ENCODE measurements around the gene PBRM1. TPM values are rescaled to one million over a fixed set of nuclear protein-coding genes. Genes with fewer than 3 reads are reported as not detected.

Gene PBRM1
- total RNA-seq, 1 donor from 2014 or later: 78.3 TPM

DNA sequence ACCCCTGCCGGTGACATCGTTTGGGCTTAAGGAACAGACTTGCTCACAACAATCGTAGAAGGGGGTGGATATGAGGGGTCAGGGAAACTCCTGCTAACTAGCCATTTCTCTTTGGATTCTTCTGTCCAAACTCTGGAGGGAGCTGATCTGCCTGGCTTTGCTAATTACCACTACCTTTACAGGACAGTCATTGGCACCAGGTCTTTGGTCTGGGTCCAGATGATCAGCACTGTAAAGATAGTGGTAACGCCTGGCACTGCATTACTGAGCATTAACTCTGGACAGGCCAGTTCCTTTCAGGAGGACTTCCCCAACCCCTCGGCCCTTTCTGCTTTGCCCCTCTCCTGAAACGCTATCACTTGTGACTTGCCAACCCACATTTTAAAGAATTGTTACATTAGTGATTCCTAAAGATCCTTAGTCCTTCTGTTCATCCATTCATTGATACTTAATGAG, 148.5 kb downstream of the PBRM1 start:
- peak overlapping the region; percentile 99 for H3K4me3 Mint-ChIP-seq (ENCODE audit: unreplicated experiment)

DNA sequence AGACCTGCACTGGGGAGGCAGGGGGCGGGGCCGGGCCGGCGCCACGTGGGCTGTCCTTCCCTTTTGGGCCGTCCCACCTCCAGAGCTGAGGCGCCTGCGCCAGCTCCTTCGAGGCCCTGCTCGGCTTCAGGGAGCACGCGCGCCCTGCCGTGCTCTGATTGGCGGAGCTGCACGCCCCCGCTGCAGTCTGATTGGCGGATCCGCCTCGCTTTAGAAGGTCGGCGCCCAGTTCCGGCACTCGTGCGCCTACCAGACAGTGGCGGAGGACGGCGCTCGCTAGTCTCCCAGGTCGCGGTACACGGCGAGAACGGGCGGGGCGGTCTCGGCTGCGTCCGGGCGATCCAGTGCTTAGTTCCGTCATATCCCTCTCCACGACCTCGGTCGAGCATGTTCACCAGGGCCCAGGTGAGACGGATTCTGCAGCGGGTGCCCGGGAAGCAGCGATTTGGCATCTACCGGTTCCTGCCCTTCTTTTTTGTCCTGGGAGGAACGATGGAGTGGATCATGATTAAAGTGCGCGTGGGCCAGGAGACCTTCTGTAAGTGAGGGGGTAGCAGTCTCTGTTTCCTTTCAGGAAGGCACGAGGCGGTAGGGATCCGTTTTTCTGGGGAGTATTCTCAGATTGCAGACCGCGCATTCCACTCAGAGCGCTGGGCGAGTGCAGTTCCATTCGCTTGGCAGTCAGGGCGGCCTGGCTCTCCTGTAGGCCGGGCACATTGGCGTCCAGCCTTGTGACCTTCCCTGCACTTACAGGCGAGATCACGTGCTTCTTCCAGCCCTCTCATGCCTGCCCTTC, 149.1 kb downstream of the PBRM1 start, which contains the start of gene UQCC5:
Gene UQCC5 (plus strand): TSS at position 237 of the 796 bp plus-strand sequence. CDS start 151 bp downstream, at position 388.
- peaks cover 17% of the 10 kb centered on the region for H3K36me3 Mint-ChIP-seq (ENCODE audit: unreplicated experiment)
- peak within 1 kb of the TSS; percentile 98 for H3K27ac Mint-ChIP-seq (ENCODE audit: unreplicated experiment)
- H3K27me3 Mint-ChIP-seq (ENCODE audit: unreplicated experiment): no peaks in the 10 kb centered on the region
- peak within 1 kb of the TSS; percentile 99 for H3K4me3 Mint-ChIP-seq (ENCODE audit: unreplicated experiment)
- peaks cover 48% of the 10 kb centered on the region for H3K4me1 Mint-ChIP-seq (ENCODE audit: unreplicated experiment)
- H3K9me3 Mint-ChIP-seq (ENCODE audit: unreplicated experiment): no peaks in the 10 kb centered on the region
- TF ChIP-seq, protein P1, sequence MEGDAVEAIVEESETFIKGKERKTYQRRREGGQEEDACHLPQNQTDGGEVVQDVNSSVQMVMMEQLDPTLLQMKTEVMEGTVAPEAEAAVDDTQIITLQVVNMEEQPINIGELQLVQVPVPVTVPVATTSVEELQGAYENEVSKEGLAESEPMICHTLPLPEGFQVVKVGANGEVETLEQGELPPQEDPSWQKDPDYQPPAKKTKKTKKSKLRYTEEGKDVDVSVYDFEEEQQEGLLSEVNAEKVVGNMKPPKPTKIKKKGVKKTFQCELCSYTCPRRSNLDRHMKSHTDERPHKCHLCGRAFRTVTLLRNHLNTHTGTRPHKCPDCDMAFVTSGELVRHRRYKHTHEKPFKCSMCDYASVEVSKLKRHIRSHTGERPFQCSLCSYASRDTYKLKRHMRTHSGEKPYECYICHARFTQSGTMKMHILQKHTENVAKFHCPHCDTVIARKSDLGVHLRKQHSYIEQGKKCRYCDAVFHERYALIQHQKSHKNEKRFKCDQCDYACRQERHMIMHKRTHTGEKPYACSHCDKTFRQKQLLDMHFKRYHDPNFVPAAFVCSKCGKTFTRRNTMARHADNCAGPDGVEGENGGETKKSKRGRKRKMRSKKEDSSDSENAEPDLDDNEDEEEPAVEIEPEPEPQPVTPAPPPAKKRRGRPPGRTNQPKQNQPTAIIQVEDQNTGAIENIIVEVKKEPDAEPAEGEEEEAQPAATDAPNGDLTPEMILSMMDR (IDR thresholded peaks at IDR 0.05): no peak
- DNase-seq (ENCODE audit: extremely low spot score, unreplicated experiment): peak; percentile 99

More for the DNA sequence above, 148.5 kb downstream of the PBRM1 start:
- TF ChIP-seq, protein P1 (IDR thresholded peaks at IDR 0.05): no peak
- H3K9me3 Mint-ChIP-seq (ENCODE audit: unreplicated experiment): no peaks in the 10 kb centered on the region
- peak; percentile 59 for DNase-seq (ENCODE audit: extremely low spot score, unreplicated experiment)
- peaks cover 45% of the 10 kb centered on the region for H3K4me1 Mint-ChIP-seq (ENCODE audit: unreplicated experiment)
- H3K36me3 Mint-ChIP-seq (ENCODE audit: unreplicated experiment): peaks cover 17% of the 10 kb centered on the region
- no peaks in the 10 kb centered on the region for H3K27me3 Mint-ChIP-seq (ENCODE audit: unreplicated experiment)
- peak overlapping the region; percentile 98 for H3K27ac Mint-ChIP-seq (ENCODE audit: unreplicated experiment)

DNA sequence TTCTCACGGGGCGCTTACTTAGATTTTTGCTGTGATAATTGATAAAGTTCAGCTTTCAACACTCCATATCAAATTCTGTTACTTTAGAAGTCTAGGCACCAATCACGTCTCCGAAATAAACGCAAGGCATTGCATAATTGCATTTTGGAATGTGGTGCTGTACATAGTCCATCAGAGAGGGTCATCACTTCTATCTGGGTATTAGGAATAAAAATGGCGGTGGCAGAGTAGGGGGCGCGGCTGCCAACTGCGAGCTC, 149.7 kb downstream of the PBRM1 start:
- H3K4me1 Mint-ChIP-seq (ENCODE audit: unreplicated experiment): peaks cover 48% of the 10 kb centered on the region
- H3K9me3 Mint-ChIP-seq (ENCODE audit: unreplicated experiment): no peaks in the 10 kb centered on the region
- H3K4me3 Mint-ChIP-seq (ENCODE audit: unreplicated experiment): peak overlapping the region; percentile 99
- DNase-seq (ENCODE audit: extremely low spot score, unreplicated experiment): no peak
- TF ChIP-seq, protein P1 (IDR thresholded peaks at IDR 0.05): no peak
- peaks cover 17% of the 10 kb centered on the region for H3K36me3 Mint-ChIP-seq (ENCODE audit: unreplicated experiment)
- H3K27me3 Mint-ChIP-seq (ENCODE audit: unreplicated experiment): no peaks in the 10 kb centered on the region
- peak overlapping the region; percentile 54 for H3K27ac Mint-ChIP-seq (ENCODE audit: unreplicated experiment)

DNA sequence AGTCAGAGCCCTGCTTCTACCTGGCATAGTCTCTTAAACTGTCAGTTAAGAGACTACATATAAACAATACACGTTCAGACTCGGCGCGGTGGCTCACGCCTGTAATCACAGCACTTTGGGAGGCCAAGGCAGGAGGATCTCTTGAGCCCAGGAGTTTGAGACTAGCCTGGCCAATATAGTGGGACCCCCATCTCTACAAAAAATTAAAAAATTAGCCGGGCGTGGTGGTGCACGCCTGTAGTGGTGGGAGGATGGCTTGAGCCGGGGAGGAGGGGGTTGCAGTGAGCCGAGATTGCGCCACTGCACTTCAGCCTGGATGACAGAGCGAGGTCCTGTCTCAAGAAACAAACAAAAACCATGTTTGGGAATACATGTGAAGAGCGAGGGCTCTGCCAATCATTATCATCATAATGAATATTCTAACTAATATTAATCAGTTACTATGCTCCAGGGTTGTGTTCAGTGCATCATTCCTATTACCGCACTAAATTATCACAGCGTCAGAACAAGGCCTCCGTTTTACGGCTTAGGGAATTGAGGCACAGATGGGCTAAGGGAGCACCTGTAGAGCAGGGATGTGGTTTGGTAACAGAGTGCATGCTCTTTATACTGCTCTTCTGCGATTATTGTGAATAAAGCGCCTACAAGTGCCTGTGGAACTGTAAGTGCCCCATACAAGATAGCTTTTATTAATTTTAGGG, 150.2 kb downstream of the PBRM1 start:
- peaks cover 48% of the 10 kb centered on the region for H3K4me1 Mint-ChIP-seq (ENCODE audit: unreplicated experiment)
- H3K27ac Mint-ChIP-seq (ENCODE audit: unreplicated experiment): peak overlapping the region; percentile 54

More for the DNA sequence above, 150.2 kb downstream of the PBRM1 start:
- DNase-seq (ENCODE audit: extremely low spot score, unreplicated experiment): peak; percentile 54
- peaks cover 16% of the 10 kb centered on the region for H3K36me3 Mint-ChIP-seq (ENCODE audit: unreplicated experiment)
- TF ChIP-seq, protein P1 (IDR thresholded peaks at IDR 0.05): no peak
- no peaks in the 10 kb centered on the region for H3K27me3 Mint-ChIP-seq (ENCODE audit: unreplicated experiment)
- H3K4me3 Mint-ChIP-seq (ENCODE audit: unreplicated experiment): peak overlapping the region; percentile 99
- H3K9me3 Mint-ChIP-seq (ENCODE audit: unreplicated experiment): no peaks in the 10 kb centered on the region
